Mesenchymal stem cell (in vitro differentiated cells and primary cell): ENCODE results near the gene CCL22.

Experiments used
- DNase-seq: peaks from one replicate; pipeline ENCODE4 v3.0.0-alpha.2; 2013
- H2AFZ ChIP-seq: one replicate; pipeline ENCODE4 v1.6.1; 2013; ENCODE audit warnings: low read depth, mild to moderate bottlenecking, control low read depth, inconsistent platforms, low read length, moderate library complexity
- H2AK5ac ChIP-seq: 2 replicates; pipeline ENCODE4 v1.6.1; 2013; ENCODE audit warnings: low read length, moderate library complexity, mild to moderate bottlenecking, inconsistent platforms; ENCODE audit not compliant: severe bottlenecking
- H2BK120ac ChIP-seq: one replicate; pipeline ENCODE4 v1.6.1; 2013; ENCODE audit warnings: low read depth, mild to moderate bottlenecking, inconsistent platforms, low read length, moderate library complexity
- H2BK12ac ChIP-seq, 2 experiments: one replicate each; pipeline ENCODE4 v1.6.1; 2013; ENCODE audit warnings: inconsistent platforms in 2 of 2, low read length in 2 of 2, mild to moderate bottlenecking in 2 of 2, moderate library complexity in 2 of 2, control low read depth in 1 of 2
- H2BK15ac ChIP-seq: one replicate; pipeline ENCODE4 v1.6.1; 2013; ENCODE audit warnings: mild to moderate bottlenecking, low read depth, inconsistent platforms; ENCODE audit not compliant: poor library complexity, severe bottlenecking
- H2BK5ac ChIP-seq: 2 replicates; pipeline ENCODE4 v1.6.1; 2013; ENCODE audit warnings: low read depth, mild to moderate bottlenecking, low read length, control low read depth, inconsistent platforms; ENCODE audit not compliant: poor library complexity, severe bottlenecking
- H3K14ac ChIP-seq, 2 experiments: one replicate each; pipeline ENCODE4 v1.6.1; 2013; ENCODE audit warnings: inconsistent platforms in 2 of 2, low read length in 2 of 2, control low read depth in 1 of 2, mild to moderate bottlenecking in 1 of 2, moderate library complexity in 1 of 2
- H3K18ac ChIP-seq, 2 experiments: one replicate each; pipeline ENCODE4 v1.6.1; 2013; ENCODE audit warnings: inconsistent platforms in 2 of 2, low read length in 2 of 2, control low read depth in 1 of 2, low read depth in 1 of 2, mild to moderate bottlenecking in 1 of 2
- H3K23ac ChIP-seq, 2 experiments: one replicate each; pipeline ENCODE4 v1.6.1; 2013; ENCODE audit warnings: inconsistent platforms in 2 of 2, low read length in 2 of 2, mild to moderate bottlenecking in 2 of 2, moderate library complexity in 2 of 2, control low read depth in 1 of 2
- H3K27ac ChIP-seq: 2 replicates; pipeline ENCODE4 v1.5.1; 2013; ENCODE audit warnings: mild to moderate bottlenecking, moderate library complexity, low read length, control low read depth, inconsistent platforms; ENCODE audit not compliant: poor library complexity, severe bottlenecking
- H3K27me3 ChIP-seq, 2 experiments: 2 replicates each; pipeline versions ENCODE4 v1.6.1 to v1.7.0; 2013; ENCODE audit warnings: low read length in 2 of 2, mild to moderate bottlenecking in 2 of 2, moderate library complexity in 2 of 2, control low read depth in 1 of 2, inconsistent platforms in 1 of 2; ENCODE audit not compliant: control insufficient read depth in 1 of 2, insufficient read depth in 1 of 2
- H3K36me3 ChIP-seq, 2 experiments: 2 replicates each; pipeline versions ENCODE4 v1.6.1 to v1.7.0; 2013; ENCODE audit warnings: low read length in 2 of 2, control low read depth in 1 of 2, inconsistent platforms in 1 of 2, low read depth in 1 of 2, mild to moderate bottlenecking in 1 of 2; ENCODE audit not compliant: insufficient read depth in 2 of 2, control insufficient read depth in 1 of 2
- H3K4ac ChIP-seq, 2 experiments: one replicate each; pipeline ENCODE4 v1.6.1; 2013; ENCODE audit warnings: inconsistent platforms in 2 of 2, low read length in 2 of 2, mild to moderate bottlenecking in 2 of 2, moderate library complexity in 2 of 2, control low read depth in 1 of 2, low read depth in 1 of 2
- H3K4me1 ChIP-seq: 2 replicates; pipeline ENCODE4 v1.6.1; 2013; ENCODE audit warnings: low read depth, low read length, control low read depth; ENCODE audit not compliant: control insufficient read depth, insufficient read depth
- H3K4me2 ChIP-seq: 2 replicates; pipeline ENCODE4 v1.6.1; 2013; ENCODE audit warnings: low read length, mild to moderate bottlenecking, inconsistent platforms; ENCODE audit not compliant: poor library complexity, severe bottlenecking
- H3K4me3 ChIP-seq, 2 experiments: 2 replicates each; pipeline versions ENCODE4 v1.5.1 to v1.7.0; 2013; ENCODE audit warnings: low read length in 2 of 2, mild to moderate bottlenecking in 2 of 2, control low read depth in 1 of 2, low read depth in 1 of 2; ENCODE audit not compliant: insufficient read depth in 1 of 2
- H3K79me1 ChIP-seq: replicated peaks from 2 replicates; pipeline ENCODE4 v1.6.1; 2013; ENCODE audit warnings: mild to moderate bottlenecking, control low read depth, low read length, inconsistent platforms; ENCODE audit not compliant: poor library complexity, severe bottlenecking
- H3K9ac ChIP-seq: 2 replicates; pipeline ENCODE4 v1.7.0; 2013; ENCODE audit warnings: mild to moderate bottlenecking, low read length, moderate library complexity
- H3K9me3 ChIP-seq: 2 replicates; pipeline ENCODE4 v1.7.0; 2013; ENCODE audit warnings: mild to moderate bottlenecking, low read length; ENCODE audit not compliant: control insufficient read depth
- H4K8ac ChIP-seq: one replicate; pipeline ENCODE4 v1.6.1; 2013; ENCODE audit warnings: inconsistent platforms, mild to moderate bottlenecking, low read length, moderate library complexity
- H4K91ac ChIP-seq: one replicate; pipeline ENCODE4 v1.6.1; 2013; ENCODE audit warnings: mild to moderate bottlenecking, low read length, inconsistent platforms
- WGBS: methylation state at CpG from one replicate; pipeline ENCODE4 v1.1.7; 2013; ENCODE audit warnings: mixed read lengths; 5-methylcytosine and 5-hydroxymethylcytosine counted together

Gene CCL22

GRCh38 chr16:57390636-57391295, 32.2 kb downstream of the CCL22 start:
- Histone ChIP-seq H3K9me3 (no peaks in the 10 kb centered on the region), H3K36me3 (no peaks in the 10 kb centered on the region), H4K8ac (no peak overlapping the region), H2AK5ac (no peak overlapping the region), H3K4me2 (no peak overlapping the region), H3K27me3 (peaks cover 26 to 38% of the 10 kb centered on the region in 2 experiments), H2BK120ac (no peak overlapping the region), H3K14ac (no peak overlapping the region), H3K4ac (no peak overlapping the region), H2BK5ac (no peak overlapping the region), H3K4me3 (no peak overlapping the region), H3K4me1 (peaks cover 7% of the 10 kb centered on the region), H3K9ac (no peak overlapping the region), H2AFZ (no peak overlapping the region), H2BK15ac (no peak overlapping the region), H3K18ac (no peak overlapping the region), H3K27ac (no peak overlapping the region), H4K91ac (no peak overlapping the region), H3K23ac (no peak overlapping the region), H2BK12ac (no peak overlapping the region), H3K79me1 (no peaks in the 10 kb centered on the region)
- WGBS, result 70% methylated on average over 5 of the region's 5 CpGs
- DNase-seq, result no peak

GRCh38 chr16:57391300-57391699, 32.7 kb downstream of the CCL22 start:
- Histone ChIP-seq H2BK120ac (no peak overlapping the region), H2AFZ (no peak overlapping the region)
- WGBS, result 55% methylated on average over 3 of the region's 4 CpGs

GRCh38 chr16:57391708-57392107, 33.1 kb downstream of the CCL22 start:
- WGBS, result 75% methylated on average over 2 of the region's 5 CpGs
- Histone ChIP-seq H3K4me1 (peaks cover 3% of the 10 kb centered on the region), H3K27ac (no peak overlapping the region), H3K36me3 (no peaks in the 10 kb centered on the region), H3K18ac (no peak overlapping the region), H2BK5ac (no peak overlapping the region), H4K91ac (no peak overlapping the region), H3K23ac (no peak overlapping the region), H2AFZ (no peak overlapping the region), H2AK5ac (no peak overlapping the region), H3K4me3 (no peak overlapping the region), H4K8ac (no peak overlapping the region), H3K4ac (no peak overlapping the region), H2BK12ac (no peak overlapping the region), H3K14ac (no peak overlapping the region), H3K4me2 (no peak overlapping the region), H2BK15ac (no peak overlapping the region), H3K9me3 (no peaks in the 10 kb centered on the region), H3K27me3 (peaks cover 26 to 40% of the 10 kb centered on the region in 2 experiments), H3K79me1 (no peaks in the 10 kb centered on the region), H2BK120ac (no peak overlapping the region), H3K9ac (no peak overlapping the region)
- DNase-seq, result no peak

More at GRCh38 chr16:57391300-57391699, 32.7 kb downstream of the CCL22 start:
- H2BK15ac ChIP-seq, result no peak overlapping the region
- no peak overlapping the region for H3K4ac ChIP-seq
- H3K9me3 ChIP-seq, result no peaks in the 10 kb centered on the region
- H3K4me2 ChIP-seq, result no peak overlapping the region
- H2BK5ac ChIP-seq, result no peak overlapping the region
- H3K4me3 ChIP-seq, result no peak overlapping the region
- H3K14ac ChIP-seq, result no peak overlapping the region
- H3K27ac ChIP-seq, result no peak overlapping the region
- H2AK5ac ChIP-seq, result no peak overlapping the region
- H4K8ac ChIP-seq, result no peak overlapping the region
- H3K27me3 ChIP-seq, result peaks cover 26 to 38% of the 10 kb centered on the region in 2 experiments
- no peaks in the 10 kb centered on the region for H3K36me3 ChIP-seq
- H3K4me1 ChIP-seq, result peaks cover 6% of the 10 kb centered on the region
- no peaks in the 10 kb centered on the region for H3K79me1 ChIP-seq
- no peak for DNase-seq
- no peak overlapping the region for H4K91ac ChIP-seq
- H2BK12ac ChIP-seq, result no peak overlapping the region
- no peak overlapping the region for H3K18ac ChIP-seq
- H3K9ac ChIP-seq, result no peak overlapping the region
- no peak overlapping the region for H3K23ac ChIP-seq

- Histone ChIP-seq H2AFZ (no peak overlapping the region), H3K4me2 (no peak overlapping the region), H2BK120ac (no peak overlapping the region), H3K79me1 (no peaks in the 10 kb centered on the region), H3K4me3 (no peak overlapping the region), H3K14ac (no peak overlapping the region), H3K27me3 (peaks cover 28 to 43% of the 10 kb centered on the region in 2 experiments), H4K91ac (no peak overlapping the region), H3K18ac (no peak overlapping the region), H4K8ac (no peak overlapping the region), H3K36me3 (no peaks in the 10 kb centered on the region), H3K4me1 (peaks cover 3% of the 10 kb centered on the region), H2BK15ac (no peak overlapping the region), H3K27ac (no peak overlapping the region), H2BK12ac (no peak overlapping the region), H2AK5ac (no peak overlapping the region), H3K9ac (no peak overlapping the region), H3K9me3 (no peaks in the 10 kb centered on the region), H3K23ac (no peak overlapping the region), H2BK5ac (no peak overlapping the region), H3K4ac (no peak overlapping the region)
- no peak for DNase-seq
- 88% methylated on average over 1 of the region's 1 CpG for WGBS
Measured at GRCh38 chr16:57392694-57393093, 34.1 kb downstream of the CCL22 start.
